Breast epithelium (tissue), 4 donors: Measurements from ENCODE around the gene CUL4A. TPM values are rescaled to one million over a fixed set of nuclear protein-coding genes. Genes with fewer than 3 reads are reported as not detected.

Experiments used
- DNase-seq, 2 donors: peaks; one replicate each; pipeline ENCODE4 v3.0.0-alpha.2; 2019; ENCODE audit warnings: low spot score in 2 of 2
- H3K27ac ChIP-seq, 2 donors: fragments of 200-600 bp; sonication (generic) in 1 of 2; one replicate each; pipeline ENCODE4 v1.5.1; 2016 to 2019; ENCODE audit warnings: mild to moderate bottlenecking in 1 of 2
- H3K27me3 ChIP-seq, 2 donors: fragments of 200-600 bp; sonication (generic) in 1 of 2; one replicate each; pipeline versions ENCODE4 v1.5.1 to v1.6.0; 2017 to 2019; ENCODE audit warnings: control low read depth in 1 of 2, mild to moderate bottlenecking in 1 of 2
- H3K36me3 ChIP-seq: fragments of 200-600 bp; one replicate; pipeline ENCODE4 v1.5.1; 2019
- H3K4me1 ChIP-seq, 2 donors: fragments of 200-600 bp; sonication (generic); one replicate each; pipeline ENCODE4 v1.5.1; 2016 to 2019; ENCODE audit warnings: control low read depth in 1 of 2
- H3K4me3 ChIP-seq, 3 donors: fragments of 200-600 bp; sonication (generic); 1 replicate in 2 of 3; 2 replicates in 1 of 3; pipeline ENCODE4 v1.5.1; 2016 to 2019; ENCODE audit warnings: mild to moderate bottlenecking in 3 of 3, moderate library complexity in 2 of 3
- H3K9me3 ChIP-seq, 2 donors: fragments of 200-600 bp; sonication (generic) in 1 of 2; one replicate each; pipeline ENCODE4 v1.5.1; 2016 to 2019; ENCODE audit warnings: control low read depth in 1 of 2
- POLR2A ChIP-seq: fragments of 450-650 bp; IDR thresholded peaks from one replicate; pipeline ENCODE4 v1.6.1; 2016; ENCODE audit warnings: antibody characterized with exemption, mild to moderate bottlenecking, moderate library complexity
- POLR2AphosphoS5 ChIP-seq, 3 donors: sonication (generic); formaldehyde crosslinking; IDR thresholded peaks; one replicate each; pipeline ENCODE4 v1.6.1; 2017; ENCODE audit warnings: antibody characterized with exemption in 3 of 3
- intact Hi-C: fragments of 100-400 bp; cut with DNase I; formaldehyde crosslinking; loops from one replicate; pipeline ENCODE4 v1.15.1; 2023; ENCODE audit warnings: low total_unique reads
- total RNA-seq, 3 donors: library from RNA; depleted of rRNA; stranded (reverse); fragments of >200 nt; gene quantifications; one replicate each; pipeline ENCODE4 v1.1.0, GENCODE V29; 2016
- TF ChIP-seq, protein P1 (sequence below), 3 donors: fragments of 450-650 bp; IDR thresholded peaks; one replicate each; pipeline ENCODE4 v1.5.1; 2016 to 2017; ENCODE audit warnings: antibody characterized with exemption in 3 of 3, mild to moderate bottlenecking in 3 of 3, moderate library complexity in 3 of 3

The CUL4A gene
- total RNA-seq, 3 donors from 2014 or later: 108 to 145 (median 142) TPM

DNA sequence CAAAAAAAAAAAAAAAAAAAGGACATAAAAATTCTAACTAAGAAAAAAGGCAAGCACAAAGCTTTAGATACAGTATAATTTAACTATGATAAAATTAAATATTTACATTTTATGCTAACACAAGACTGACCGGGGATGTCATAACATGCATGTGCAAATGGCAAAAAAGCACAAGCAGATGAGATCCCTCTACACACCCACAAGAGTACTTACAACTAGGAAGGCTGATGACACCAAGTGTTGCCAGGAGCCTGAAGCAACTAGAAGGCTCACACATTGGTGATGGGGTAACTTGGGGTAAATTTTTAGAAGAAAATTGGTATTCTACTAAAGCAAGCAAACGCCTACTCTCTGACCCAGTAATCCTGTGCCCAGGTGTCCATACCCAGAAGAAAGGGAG lies 7.6 kb upstream of the CUL4A start:
- no peak for TF ChIP-seq POLR2A
- no peak for TF ChIP-seq POLR2AphosphoS5 (IDR thresholded peaks at IDR 0.05)
- TF ChIP-seq, protein P1, sequence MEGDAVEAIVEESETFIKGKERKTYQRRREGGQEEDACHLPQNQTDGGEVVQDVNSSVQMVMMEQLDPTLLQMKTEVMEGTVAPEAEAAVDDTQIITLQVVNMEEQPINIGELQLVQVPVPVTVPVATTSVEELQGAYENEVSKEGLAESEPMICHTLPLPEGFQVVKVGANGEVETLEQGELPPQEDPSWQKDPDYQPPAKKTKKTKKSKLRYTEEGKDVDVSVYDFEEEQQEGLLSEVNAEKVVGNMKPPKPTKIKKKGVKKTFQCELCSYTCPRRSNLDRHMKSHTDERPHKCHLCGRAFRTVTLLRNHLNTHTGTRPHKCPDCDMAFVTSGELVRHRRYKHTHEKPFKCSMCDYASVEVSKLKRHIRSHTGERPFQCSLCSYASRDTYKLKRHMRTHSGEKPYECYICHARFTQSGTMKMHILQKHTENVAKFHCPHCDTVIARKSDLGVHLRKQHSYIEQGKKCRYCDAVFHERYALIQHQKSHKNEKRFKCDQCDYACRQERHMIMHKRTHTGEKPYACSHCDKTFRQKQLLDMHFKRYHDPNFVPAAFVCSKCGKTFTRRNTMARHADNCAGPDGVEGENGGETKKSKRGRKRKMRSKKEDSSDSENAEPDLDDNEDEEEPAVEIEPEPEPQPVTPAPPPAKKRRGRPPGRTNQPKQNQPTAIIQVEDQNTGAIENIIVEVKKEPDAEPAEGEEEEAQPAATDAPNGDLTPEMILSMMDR (IDR thresholded peaks at IDR 0.05): no peak
- intact Hi-C loops: no loop called here
- H3K4me1 ChIP-seq: peaks cover 0 to 3% of the 10 kb centered on the region in 2 donors
- no peak overlapping the region for H3K27ac ChIP-seq
- H3K9me3 ChIP-seq: no peaks in the 10 kb centered on the region
- H3K36me3 ChIP-seq: no peaks in the 10 kb centered on the region
- H3K27me3 ChIP-seq: no peaks in the 10 kb centered on the region
- no peak for DNase-seq
- no peak overlapping the region for H3K4me3 ChIP-seq

DNA sequence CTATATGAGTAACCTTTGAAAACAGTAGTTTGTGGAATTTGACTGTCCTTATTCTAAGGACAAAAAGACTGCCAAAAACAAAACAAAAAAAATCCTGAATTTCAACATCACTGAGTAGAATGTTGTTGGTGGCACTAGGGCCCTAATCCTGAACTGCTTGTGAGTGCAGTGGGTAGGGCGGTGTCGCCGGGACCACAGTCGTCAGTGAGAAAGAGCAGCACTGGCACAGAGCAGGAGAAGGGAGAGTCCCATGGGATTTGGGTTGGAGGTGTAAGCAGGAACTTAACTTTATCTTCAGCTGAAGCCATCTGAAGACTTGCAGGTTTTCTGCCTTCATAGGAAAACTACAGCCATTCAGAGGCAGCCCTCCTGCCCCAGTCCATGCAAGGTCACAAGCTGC lies 6.5 kb upstream of the CUL4A start:
- no peaks in the 10 kb centered on the region for H3K36me3 ChIP-seq
- no peak overlapping the region for H3K27ac ChIP-seq
- H3K4me1 ChIP-seq: peaks cover 0 to 11% of the 10 kb centered on the region in 2 donors
- TF ChIP-seq, protein P1 (IDR thresholded peaks at IDR 0.05): no peak
- TF ChIP-seq POLR2AphosphoS5 (IDR thresholded peaks at IDR 0.05) (no peak), POLR2A (no peak)
- no peaks in the 10 kb centered on the region for H3K27me3 ChIP-seq
- no peak for DNase-seq
- H3K4me3 ChIP-seq: no peak overlapping the region
- no peaks in the 10 kb centered on the region for H3K9me3 ChIP-seq
- intact Hi-C loops: no loop called here

DNA sequence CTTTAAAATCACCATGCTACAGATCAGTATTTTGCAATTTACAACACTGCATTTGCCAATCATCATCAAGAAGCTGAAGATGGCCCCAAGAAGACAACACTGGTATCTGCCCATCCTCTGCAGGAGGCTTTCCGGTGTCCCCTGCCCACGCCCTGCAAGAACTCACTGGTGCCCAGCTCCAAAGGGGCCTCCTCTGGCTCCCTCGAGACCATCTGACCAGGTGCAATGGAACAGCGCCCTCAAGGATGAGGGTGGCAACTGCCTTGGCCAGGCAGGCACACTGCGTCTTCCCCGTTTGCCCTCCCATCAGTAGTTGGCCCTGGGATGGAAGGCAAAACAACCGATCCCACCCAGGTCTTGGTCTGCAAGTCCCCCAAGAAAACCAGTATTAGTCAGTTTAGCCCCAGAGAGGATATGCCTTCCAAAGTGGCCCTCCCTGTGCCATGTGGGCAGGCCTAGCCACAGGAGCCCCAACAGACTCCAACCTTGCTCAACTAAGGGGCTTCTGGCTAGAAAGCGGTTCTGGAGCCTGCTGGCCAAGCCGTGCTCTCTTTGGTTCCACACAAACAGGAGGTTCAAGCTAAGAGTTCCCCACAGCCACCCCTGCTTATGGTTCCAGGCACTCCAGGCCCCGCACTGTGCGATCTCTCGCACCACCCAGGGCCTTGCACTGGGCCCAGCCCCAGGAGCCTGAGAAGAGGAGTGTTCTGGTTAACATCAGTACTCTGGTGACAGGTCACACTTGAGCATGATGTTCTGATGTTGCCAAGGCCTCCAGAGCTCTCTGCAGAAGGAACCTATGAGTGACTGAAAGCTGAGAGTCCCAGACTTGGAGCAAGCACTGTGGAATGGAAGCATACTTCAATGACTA lies 5.7 kb upstream of the CUL4A start:
- H3K27me3 ChIP-seq: no peaks in the 10 kb centered on the region
- no peak overlapping the region for H3K27ac ChIP-seq
- intact Hi-C loops: no loop called here
- no peaks in the 10 kb centered on the region for H3K9me3 ChIP-seq
- H3K4me3 ChIP-seq: no peak overlapping the region
- no peaks in the 10 kb centered on the region for H3K36me3 ChIP-seq
- DNase-seq: no peak
- H3K4me1 ChIP-seq: peaks cover 0 to 11% of the 10 kb centered on the region in 2 donors
- no peak for TF ChIP-seq POLR2A
- TF ChIP-seq, protein P1 (IDR thresholded peaks at IDR 0.05): no peak
- no peak for TF ChIP-seq POLR2AphosphoS5 (IDR thresholded peaks at IDR 0.05)

DNA sequence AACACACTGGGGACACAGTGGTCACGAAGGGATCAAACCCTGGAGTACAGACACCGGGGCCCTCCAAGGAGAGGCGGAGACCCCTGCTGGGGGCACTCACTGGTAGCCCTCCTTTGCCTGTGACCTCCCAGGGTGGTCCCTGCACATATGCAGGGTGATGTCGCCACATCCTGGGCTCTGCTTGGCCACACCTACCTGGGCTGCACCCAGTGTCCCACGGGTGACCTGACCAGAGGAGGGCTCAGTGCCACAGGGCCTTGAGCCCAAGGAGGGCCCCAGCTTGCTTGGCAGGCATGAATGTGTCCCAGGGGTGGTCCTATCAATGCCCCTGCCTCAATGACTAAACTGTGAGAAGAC lies 5.1 kb upstream of the CUL4A start:
- Histone ChIP-seq H3K36me3 (no peaks in the 10 kb centered on the region), H3K27ac (no peak overlapping the region), H3K4me1 (peaks cover 0 to 11% of the 10 kb centered on the region in 2 donors), H3K27me3 (no peaks in the 10 kb centered on the region), H3K4me3 (no peak overlapping the region), H3K9me3 (no peaks in the 10 kb centered on the region)
- TF ChIP-seq, protein P1 (IDR thresholded peaks at IDR 0.05): no peak
- TF ChIP-seq POLR2AphosphoS5 (IDR thresholded peaks at IDR 0.05) (no peak), POLR2A (no peak)
- DNase-seq: no peak
- intact Hi-C loops: no loop called here

DNA sequence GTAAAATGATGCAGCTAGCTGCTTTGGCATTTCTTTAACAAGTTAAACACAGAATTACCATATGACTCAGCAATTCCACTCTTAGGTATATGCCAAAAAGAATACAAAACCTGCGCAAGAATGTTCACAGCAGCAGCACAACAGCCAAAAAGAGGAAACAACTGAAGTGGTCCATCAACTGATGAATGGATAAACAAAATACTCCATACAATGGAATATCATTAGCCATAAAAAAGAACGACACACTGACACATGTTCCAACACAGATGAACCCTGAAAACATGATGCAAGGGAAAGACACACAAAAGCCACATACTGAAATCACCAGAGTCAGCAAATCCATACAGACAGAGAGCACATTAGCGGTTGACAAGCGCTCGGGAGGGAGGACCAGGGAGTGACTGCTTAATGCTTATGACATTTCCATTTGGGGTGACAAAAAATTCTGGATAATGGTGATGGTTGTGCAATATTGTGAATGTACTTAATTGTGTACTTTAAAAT lies 3.9 kb upstream of the CUL4A start:
- no peaks in the 10 kb centered on the region for H3K36me3 ChIP-seq
- H3K4me3 ChIP-seq: no peak overlapping the region
- intact Hi-C loops: no loop called here
- H3K4me1 ChIP-seq: peaks cover 0 to 11% of the 10 kb centered on the region in 2 donors
- no peaks in the 10 kb centered on the region for H3K9me3 ChIP-seq
- TF ChIP-seq, protein P1 (IDR thresholded peaks at IDR 0.05): no peak
- no peak for TF ChIP-seq POLR2AphosphoS5 (IDR thresholded peaks at IDR 0.05)
- no peak for TF ChIP-seq POLR2A
- no peaks in the 10 kb centered on the region for H3K27me3 ChIP-seq
- no peak for DNase-seq
- no peak overlapping the region for H3K27ac ChIP-seq
